Suprapubic skin (tissue), 4 donors: ENCODE measurements around the gene NRAS. TPM values are rescaled to one million over a fixed set of nuclear protein-coding genes. Genes with fewer than 3 reads are reported as not detected.

ENCODE experiments used
- DNase-seq, 2 donors: peaks; one replicate each; pipeline ENCODE4 v3.0.0-alpha.2; 2019; ENCODE audit warnings: low spot score in 2 of 2
- H3K27ac ChIP-seq: fragments of 200-600 bp; sonication (generic); one replicate; pipeline ENCODE4 v1.5.1; 2019
- H3K27me3 ChIP-seq: fragments of 200-600 bp; sonication (generic); one replicate; pipeline ENCODE4 v1.5.1; 2019
- H3K36me3 ChIP-seq: fragments of 200-600 bp; sonication (generic); one replicate; pipeline ENCODE4 v1.5.1; 2019
- H3K4me1 ChIP-seq: fragments of 200-600 bp; sonication (generic); one replicate; pipeline ENCODE4 v1.5.1; 2019
- H3K4me3 ChIP-seq: fragments of 200-600 bp; sonication (generic); one replicate; pipeline ENCODE4 v1.5.1; 2019; ENCODE audit warnings: mild to moderate bottlenecking
- H3K9me3 ChIP-seq: fragments of 200-600 bp; sonication (generic); one replicate; pipeline ENCODE4 v1.5.1; 2019
- EP300 ChIP-seq: sonication (generic); formaldehyde crosslinking; IDR thresholded peaks from one replicate; pipeline ENCODE4 v1.6.1; 2017; ENCODE audit warnings: antibody characterized with exemption
- POLR2A ChIP-seq, 2 donors: fragments of 450-650 bp; IDR thresholded peaks; one replicate each; pipeline ENCODE4 v1.6.1; 2017; ENCODE audit warnings: antibody characterized with exemption in 2 of 2, mild to moderate bottlenecking in 2 of 2, moderate library complexity in 2 of 2
- POLR2AphosphoS5 ChIP-seq, 3 donors: sonication (generic); formaldehyde crosslinking; IDR thresholded peaks; one replicate each; pipeline ENCODE4 v1.6.1; 2017; ENCODE audit warnings: antibody characterized with exemption in 3 of 3
- WGBS: methylation state at CpG from one replicate; pipeline ENCODE4 v1.1.5; 2018; 5-methylcytosine and 5-hydroxymethylcytosine counted together
- total RNA-seq, 4 donors: library from RNA; depleted of rRNA; stranded (reverse); fragments of >200 nt; gene quantifications; one replicate each; pipeline ENCODE4 v1.1.0, GENCODE V29; 2016
- TF ChIP-seq, protein P1 (sequence below), 2 donors: fragments of 200-600 bp in 1 of 2; fragments of 450-650 bp in 1 of 2; sonication (generic) in 1 of 2; IDR thresholded peaks; one replicate each; pipeline ENCODE4 v1.5.1; 2016 to 2019; ENCODE audit warnings: antibody characterized with exemption in 2 of 2, mild to moderate bottlenecking in 1 of 2, moderate library complexity in 1 of 2

The NRAS gene
- total RNA-seq, 4 donors from 2014 or later: 21.8 to 41.1 (median 33.3) TPM

DNA sequence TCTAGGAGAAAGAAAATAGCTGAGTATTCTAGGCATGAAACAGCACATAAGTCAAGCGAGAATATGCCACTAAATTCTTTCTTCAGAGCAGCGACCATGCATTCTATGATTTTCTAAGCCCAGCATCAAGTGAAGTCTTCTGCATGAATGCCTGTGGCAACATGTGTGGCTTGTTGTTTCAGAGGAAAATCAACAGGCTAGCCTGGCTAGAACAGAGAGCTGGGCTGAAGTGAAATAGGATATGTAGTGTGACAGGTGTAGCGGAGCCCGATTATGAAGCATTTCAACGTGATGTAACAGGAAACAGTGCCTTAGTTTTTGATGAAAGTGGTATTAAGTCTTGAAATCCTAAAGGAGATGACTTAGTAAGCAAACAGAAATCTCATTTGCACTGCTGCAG is 34.2 kb upstream of the NRAS start:
- Histone ChIP-seq H3K27ac (no peak overlapping the region), H3K36me3 (peaks cover 30% of the 10 kb centered on the region), H3K4me3 (no peak overlapping the region), H3K9me3 (no peaks in the 10 kb centered on the region), H3K4me1 (peaks cover 61% of the 10 kb centered on the region), H3K27me3 (no peaks in the 10 kb centered on the region)
- no peak for DNase-seq
- 59% methylated on average over 5 of the region's 5 CpGs for WGBS
- TF ChIP-seq EP300: no peak
- TF ChIP-seq POLR2AphosphoS5 (IDR thresholded peaks at IDR 0.05): no peak

GRCh38 chr1:114749835-114750234 is 33.3 kb upstream of the NRAS start:
- 72% methylated on average over 5 of the region's 5 CpGs for WGBS
- Histone ChIP-seq H3K27ac (no peak overlapping the region), H3K4me3 (no peak overlapping the region), H3K4me1 (peaks cover 54% of the 10 kb centered on the region), H3K36me3 (peaks cover 30% of the 10 kb centered on the region), H3K9me3 (no peaks in the 10 kb centered on the region), H3K27me3 (no peaks in the 10 kb centered on the region)
- DNase-seq: no peak
- TF ChIP-seq POLR2AphosphoS5 (IDR thresholded peaks at IDR 0.05) (no peak), EP300 (no peak), POLR2A (IDR thresholded peaks at IDR 0.05) (no peak)
- TF ChIP-seq, protein P1, sequence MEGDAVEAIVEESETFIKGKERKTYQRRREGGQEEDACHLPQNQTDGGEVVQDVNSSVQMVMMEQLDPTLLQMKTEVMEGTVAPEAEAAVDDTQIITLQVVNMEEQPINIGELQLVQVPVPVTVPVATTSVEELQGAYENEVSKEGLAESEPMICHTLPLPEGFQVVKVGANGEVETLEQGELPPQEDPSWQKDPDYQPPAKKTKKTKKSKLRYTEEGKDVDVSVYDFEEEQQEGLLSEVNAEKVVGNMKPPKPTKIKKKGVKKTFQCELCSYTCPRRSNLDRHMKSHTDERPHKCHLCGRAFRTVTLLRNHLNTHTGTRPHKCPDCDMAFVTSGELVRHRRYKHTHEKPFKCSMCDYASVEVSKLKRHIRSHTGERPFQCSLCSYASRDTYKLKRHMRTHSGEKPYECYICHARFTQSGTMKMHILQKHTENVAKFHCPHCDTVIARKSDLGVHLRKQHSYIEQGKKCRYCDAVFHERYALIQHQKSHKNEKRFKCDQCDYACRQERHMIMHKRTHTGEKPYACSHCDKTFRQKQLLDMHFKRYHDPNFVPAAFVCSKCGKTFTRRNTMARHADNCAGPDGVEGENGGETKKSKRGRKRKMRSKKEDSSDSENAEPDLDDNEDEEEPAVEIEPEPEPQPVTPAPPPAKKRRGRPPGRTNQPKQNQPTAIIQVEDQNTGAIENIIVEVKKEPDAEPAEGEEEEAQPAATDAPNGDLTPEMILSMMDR (IDR thresholded peaks at IDR 0.05): no peak

- DNase-seq: no peak
- WGBS: 79% methylated on average over 6 of the region's 6 CpGs
- no peak overlapping the region for H3K27ac ChIP-seq
- H3K4me3 ChIP-seq: no peak overlapping the region
- no peaks in the 10 kb centered on the region for H3K27me3 ChIP-seq
- no peaks in the 10 kb centered on the region for H3K9me3 ChIP-seq
- peaks cover 34% of the 10 kb centered on the region for H3K36me3 ChIP-seq
- H3K4me1 ChIP-seq: peaks cover 23% of the 10 kb centered on the region
- no peak for TF ChIP-seq POLR2A (IDR thresholded peaks at IDR 0.05)
These were observed 30.0 kb upstream of the NRAS start for GRCh38 chr1:114746450-114747121.

GRCh38 chr1:114745291-114745690 is 28.7 kb upstream of the NRAS start:
- no peak for DNase-seq
- Histone ChIP-seq H3K27me3 (no peaks in the 10 kb centered on the region), H3K27ac (no peak overlapping the region), H3K4me3 (no peak overlapping the region), H3K4me1 (peaks cover 11% of the 10 kb centered on the region), H3K9me3 (no peaks in the 10 kb centered on the region), H3K36me3 (peaks cover 40% of the 10 kb centered on the region)
- TF ChIP-seq POLR2AphosphoS5 (IDR thresholded peaks at IDR 0.05) (no peak), POLR2A (IDR thresholded peaks at IDR 0.05) (no peak), EP300 (no peak)
- TF ChIP-seq, protein P1 (IDR thresholded peaks at IDR 0.05): no peak
- WGBS: 64% methylated on average over 2 of the region's 2 CpGs

- Histone ChIP-seq H3K36me3 (peaks cover 37% of the 10 kb centered on the region), H3K27me3 (no peaks in the 10 kb centered on the region), H3K4me1 (peaks cover 2% of the 10 kb centered on the region), H3K27ac (no peak overlapping the region), H3K9me3 (no peaks in the 10 kb centered on the region), H3K4me3 (no peak overlapping the region)
- WGBS: 94% methylated on average over 11 of the region's 11 CpGs
- TF ChIP-seq POLR2AphosphoS5 (IDR thresholded peaks at IDR 0.05) (no peak), EP300 (no peak), POLR2A (IDR thresholded peaks at IDR 0.05) (no peak)
- TF ChIP-seq, protein P1 (IDR thresholded peaks at IDR 0.05): no peak
- no peak for DNase-seq
These were observed 25.6 kb upstream of the NRAS start for GRCh38 chr1:114741963-114742746.

DNA sequence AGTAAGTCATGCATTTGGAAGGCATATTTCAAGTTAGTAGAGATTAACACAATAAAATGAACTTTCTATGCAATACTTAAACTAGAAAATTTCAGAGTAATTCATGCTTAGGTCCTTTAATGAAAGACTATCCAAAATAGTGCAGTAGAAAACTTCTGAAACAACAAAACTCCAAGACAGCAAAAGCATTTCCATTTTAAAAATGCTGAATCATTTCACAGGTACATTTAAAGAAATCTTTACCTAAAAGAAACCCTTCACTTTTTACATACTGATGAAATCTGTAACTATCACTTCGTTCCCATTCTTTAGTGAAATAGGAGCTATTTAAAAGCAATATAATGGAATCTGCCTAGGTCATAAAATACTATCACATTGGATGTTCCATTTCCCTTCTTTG is 23.8 kb upstream of the NRAS start:
- TF ChIP-seq, protein P1 (IDR thresholded peaks at IDR 0.05): no peak
- TF ChIP-seq POLR2A (IDR thresholded peaks at IDR 0.05): no peak
- TF ChIP-seq POLR2AphosphoS5 (IDR thresholded peaks at IDR 0.05): no peak
- TF ChIP-seq EP300: no peak

More for the DNA sequence above, 23.8 kb upstream of the NRAS start:
- 96% methylated on average over 1 of the region's 1 CpG for WGBS
- Histone ChIP-seq H3K9me3 (no peaks in the 10 kb centered on the region), H3K36me3 (peaks cover 49% of the 10 kb centered on the region), H3K27me3 (no peaks in the 10 kb centered on the region), H3K4me1 (peaks cover 2% of the 10 kb centered on the region), H3K4me3 (no peak overlapping the region), H3K27ac (no peak overlapping the region)
- no peak for DNase-seq
